Measurements from ENCODE around the gene GLA. TPM values are rescaled to one million over a fixed set of nuclear protein-coding genes. Genes with fewer than 3 reads are reported as not detected.
A peak's percentile ranks its signal among the peaks of the same experiment; 100 is the strongest.

Gene GLA
- total and polyA plus RNA-seq, 9 of the 15 experiments (the other 6 are each of a cell fraction or from before 2014, with no cell fraction given): 41.7 to 146 (median 73.8) TPM

GRCh38 chrX:101357166-101357795 is 50.4 kb downstream of the GLA start:
- Histone ChIP-seq H4K20me1 (replicated peaks; ENCODE audit: control insufficient read depth, insufficient read depth, low read length) (no peaks in the 10 kb centered on the region), H3K4me1 (replicated peaks in 1 of 2; ENCODE audit: control insufficient read depth in 2 of 2, insufficient read depth in 2 of 2, low read length in 2 of 2) (no peaks in the 10 kb centered on the region), H3K27me3 (ENCODE audit: control insufficient read depth in 2 of 2, insufficient read depth in 2 of 2, low read length in 2 of 2) (no peaks in the 10 kb centered on the region), H2AFZ (ENCODE audit: low read depth, low read length) (no peak overlapping the region), H3K4me2 (ENCODE audit: insufficient read depth, low read length) (no peak overlapping the region), H3K36me3 (ENCODE audit: control insufficient read depth, insufficient read depth, low read length) (peaks cover 68% of the 10 kb centered on the region; the same call in 2 of the 3 replicates), H3K9me3 (replicated peaks; ENCODE audit: control insufficient read depth, insufficient read depth, low read depth, low read length) (no peaks in the 10 kb centered on the region), H3K27ac (ENCODE audit: extremely low read depth, low read depth, low read length) (no peak overlapping the region), H3K79me2 (ENCODE audit: control insufficient read depth, insufficient read depth, low read length) (no peaks in the 10 kb centered on the region), H3K9me1 (ENCODE audit: control insufficient read depth, insufficient read depth, low read length) (no peaks in the 10 kb centered on the region), H3K9ac (ENCODE audit: insufficient read depth in 1 of 2, low read depth in 2 of 2, low read length in 2 of 2) (no peak overlapping the region), H3K4me3 (no peak overlapping the region)
- DNase-seq (ENCODE audit: extremely low read depth in 1 of 4, low spot score in 3 of 4): peak; percentile 7 to 41 (median 18)
- no peak for TF ChIP-seq BMI1 (IDR thresholded peaks at IDR 0.05; ENCODE audit: low read length)
- no peak for TF ChIP-seq MTF1 (CRISPR knock-in tag; IDR thresholded peaks at IDR 0.05; ENCODE audit: borderline replicate concordance)
- TF ChIP-seq RAD21 (CRISPR knock-in tag; conservative IDR thresholded peaks at IDR 0.05 in 1 of 2, IDR thresholded peaks at IDR 0.05 in 1 of 2): peak in 1 of 2 experiments; percentile 31; a peak in 2 of 4 replicates
- no peak for TF ChIP-seq SRSF9 (IDR thresholded peaks at IDR 0.05; ENCODE audit: borderline replicate concordance, low read depth, low read length)
- TF ChIP-seq CTCF (IDR thresholded peaks at IDR 0.05 in 2 of 3, conservative IDR thresholded peaks at IDR 0.05 in 1 of 3; ENCODE audit: insufficient read depth in 2 of 3, low read depth in 1 of 3, low read length in 3 of 3): peak; percentile 20 to 44 (median 28); a peak in 4 of 6 replicates
- ChIA-PET POLR2A (interaction anchor here (1.8 kb wide), 1 partner anchor 9 kb away, joined by 5 read pairs; the partner anchor contains the start of gene TIMM8A), CTCF (ENCODE audit: low intra/inter-chr PET ratio) (no interaction called here)
- ATAC-seq: peak; percentile 87
- FAIRE-seq: peak; percentile 75
- in situ Hi-C loops (cut with MboI): no loop called here
- BruUV-seq (replicated peaks): no TSS peak
- intact Hi-C loops (cut with micrococcal nuclease): no loop called here
- WGBS (ENCODE audit: insufficient coverage, low coverage, missing lambda C conversion rate): 41% methylated on average over 5 of the region's 5 CpGs

Data from K562 (cell line).